CD4-positive, CD25-positive, alpha-beta regulatory T cell (primary cell): ENCODE data around the gene OR2A5. TPM values are rescaled to one million over a fixed set of nuclear protein-coding genes. Genes with fewer than 3 reads are reported as not detected.
A peak's percentile ranks its signal among the peaks of the same experiment; 100 is the strongest.

Experiments used
- ATAC-seq, 2 donors: fragments of 150-1000 bp; cut with Tn5 transposase; one replicate each; pipeline ENCODE4 v1.10.0; 2021; ENCODE audit warnings: low read depth in 2 of 2, moderate number of reproducible peaks in 2 of 2, moderate library complexity in 1 of 2
- DNase-seq, 3 donors: peaks; one replicate each; pipeline versions ENCODE4 v3.0.0 to v3.0.0-alpha.2; 2012 to 2022; ENCODE audit warnings: mixed read lengths in 1 of 3
- H3K27ac ChIP-seq: one replicate; pipeline ENCODE4 v1.7.0; 2013; ENCODE audit warnings: mild to moderate bottlenecking, low read length; ENCODE audit not compliant: insufficient read depth, poor library complexity, severe bottlenecking
- H3K27me3 ChIP-seq: one replicate; pipeline ENCODE4 v1.7.0; 2013; ENCODE audit warnings: low read length; ENCODE audit not compliant: control insufficient read depth, insufficient read depth
- H3K36me3 ChIP-seq: one replicate; pipeline ENCODE4 v1.7.0; 2013; ENCODE audit warnings: mild to moderate bottlenecking, low read length, moderate library complexity; ENCODE audit not compliant: control insufficient read depth, insufficient read depth
- H3K4me1 ChIP-seq: 2 replicates; pipeline ENCODE4 v1.7.0; 2013; ENCODE audit warnings: mild to moderate bottlenecking, low read length; ENCODE audit not compliant: insufficient read depth, control insufficient read depth, poor library complexity, severe bottlenecking
- H3K4me3 ChIP-seq: one replicate; pipeline ENCODE4 v1.7.0; 2013; ENCODE audit warnings: low read depth, mild to moderate bottlenecking, low read length, moderate library complexity
- H3K9me3 ChIP-seq, 2 experiments: 1 replicate in 1 of 2; 2 replicates in 1 of 2; pipeline ENCODE4 v1.7.0; 2013; ENCODE audit warnings: low read length in 2 of 2, mild to moderate bottlenecking in 1 of 2, moderate library complexity in 1 of 2; ENCODE audit not compliant: control insufficient read depth in 2 of 2
- H3K27ac Mint-ChIP-seq, 3 donors: one replicate each; pipeline ENCODE4 v1.8.0; 2020 to 2022; ENCODE audit warnings: mild to moderate bottlenecking in 3 of 3, mixed read lengths in 3 of 3, moderate library complexity in 2 of 3
- H3K27me3 Mint-ChIP-seq: one replicate; pipeline ENCODE4 v1.8.0; 2022; ENCODE audit warnings: mild to moderate bottlenecking, mixed read lengths
- H3K36me3 Mint-ChIP-seq: one replicate; pipeline ENCODE4 v1.8.0; 2020; ENCODE audit warnings: mixed read lengths
- H3K4me1 Mint-ChIP-seq, 4 donors: one replicate each; pipeline ENCODE4 v1.8.0; 2020 to 2022; ENCODE audit warnings: mixed read lengths in 4 of 4, mild to moderate bottlenecking in 1 of 4
- H3K4me3 Mint-ChIP-seq, 4 donors: one replicate each; pipeline ENCODE4 v1.8.0; 2020 to 2022; ENCODE audit warnings: mild to moderate bottlenecking in 4 of 4, mixed read lengths in 4 of 4, moderate library complexity in 3 of 4
- H3K9me3 Mint-ChIP-seq, 7 donors: one replicate each; pipeline ENCODE4 v1.8.0; 2020 to 2022; ENCODE audit warnings: mixed read lengths in 7 of 7, mild to moderate bottlenecking in 3 of 7, moderate library complexity in 2 of 7
- polyA plus RNA-seq, 4 donors: library from polyadenylated mRNA; unstranded; fragments of 300-500 nt; fragmentation: Illumina TruSeq; gene quantifications; one replicate each; pipeline ENCODE4 v1.2.3, GENCODE V29; 2021
- total RNA-seq: library from RNA; stranded (reverse); gene quantifications from one replicate; pipeline ENCODE4 v1.2.3, GENCODE V29; 2022

The OR2A5 gene
- total and polyA plus RNA-seq, 5 donors from 2014 or later = not detected

GRCh38 chr7:144026203-144026883, 22.4 kb upstream of the OR2A5 start:
- Mint-ChIP-seq H3K27ac (no peak overlapping the region), H3K27me3 (peaks cover 8% of the 10 kb centered on the region), H3K9me3 (no peaks in the 10 kb centered on the region), H3K36me3 (no peaks in the 10 kb centered on the region), H3K4me3 (no peak overlapping the region), H3K4me1 (no peaks in the 10 kb centered on the region)
- Histone ChIP-seq H3K27me3 (no peaks in the 10 kb centered on the region), H3K9me3 (no peaks in the 10 kb centered on the region), H3K4me1 (no peaks in the 10 kb centered on the region), H3K27ac (no peak overlapping the region), H3K36me3 (no peaks in the 10 kb centered on the region), H3K4me3 (no peak overlapping the region)
- no peak for ATAC-seq
- no peak for DNase-seq

DNA sequence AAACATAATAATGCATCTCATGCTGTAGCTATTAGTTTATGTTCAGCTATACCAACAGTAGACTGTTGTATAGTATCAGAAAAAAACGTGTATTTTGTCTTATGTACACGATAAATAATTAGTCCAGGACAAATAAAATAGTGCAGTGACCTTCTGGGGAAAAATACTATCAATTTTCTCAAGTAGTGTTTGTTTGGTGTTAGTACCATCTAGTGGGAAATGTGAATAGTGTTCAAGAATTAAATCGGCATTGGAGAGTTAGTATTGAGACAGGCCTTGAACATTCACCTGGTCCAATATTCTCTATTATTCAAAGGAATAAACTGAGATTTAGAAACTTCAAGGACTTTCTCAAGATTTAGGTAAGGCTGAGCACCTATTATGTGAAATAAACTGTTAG, 21.7 kb upstream of the OR2A5 start:
- Histone ChIP-seq H3K27me3 (no peaks in the 10 kb centered on the region), H3K4me3 (no peak overlapping the region), H3K27ac (no peak overlapping the region), H3K9me3 (no peaks in the 10 kb centered on the region), H3K36me3 (no peaks in the 10 kb centered on the region), H3K4me1 (no peaks in the 10 kb centered on the region)
- no peaks in the 10 kb centered on the region for H3K9me3 Mint-ChIP-seq
- H3K4me1 Mint-ChIP-seq = no peaks in the 10 kb centered on the region
- DNase-seq (no peak), ATAC-seq (no peak)
- no peaks in the 10 kb centered on the region for H3K36me3 Mint-ChIP-seq
- no peak overlapping the region for H3K27ac Mint-ChIP-seq
- H3K27me3 Mint-ChIP-seq = peaks cover 4% of the 10 kb centered on the region
- no peak overlapping the region for H3K4me3 Mint-ChIP-seq

- H3K4me1 Mint-ChIP-seq = no peaks in the 10 kb centered on the region
- no peak overlapping the region for H3K27ac Mint-ChIP-seq
- H3K27me3 Mint-ChIP-seq = peaks cover 4% of the 10 kb centered on the region
- Histone ChIP-seq H3K4me3 (no peak overlapping the region), H3K36me3 (no peaks in the 10 kb centered on the region), H3K9me3 (no peaks in the 10 kb centered on the region), H3K27me3 (no peaks in the 10 kb centered on the region), H3K4me1 (no peaks in the 10 kb centered on the region), H3K27ac (no peak overlapping the region)
- H3K36me3 Mint-ChIP-seq = no peaks in the 10 kb centered on the region
- DNase-seq (no peak), ATAC-seq (no peak)
- no peak overlapping the region for H3K4me3 Mint-ChIP-seq
- H3K9me3 Mint-ChIP-seq = no peaks in the 10 kb centered on the region
Observed at GRCh38 chr7:144027974-144028373, 20.8 kb upstream of the OR2A5 start.

- no peak overlapping the region for H3K27ac Mint-ChIP-seq
- no peak for DNase-seq
- Histone ChIP-seq H3K9me3 (no peaks in the 10 kb centered on the region), H3K36me3 (no peaks in the 10 kb centered on the region), H3K27ac (no peak overlapping the region), H3K4me3 (no peak overlapping the region), H3K4me1 (no peaks in the 10 kb centered on the region), H3K27me3 (peaks cover 3% of the 10 kb centered on the region)
- peaks cover 4% of the 10 kb centered on the region for H3K27me3 Mint-ChIP-seq
- H3K4me1 Mint-ChIP-seq = no peaks in the 10 kb centered on the region
- no peaks in the 10 kb centered on the region for H3K9me3 Mint-ChIP-seq
- H3K36me3 Mint-ChIP-seq = no peaks in the 10 kb centered on the region
- ATAC-seq = no peak
- H3K4me3 Mint-ChIP-seq = no peak overlapping the region
Observed at GRCh38 chr7:144028547-144028946, 20.2 kb upstream of the OR2A5 start.

- Mint-ChIP-seq H3K36me3 (no peaks in the 10 kb centered on the region), H3K4me3 (no peak overlapping the region), H3K9me3 (no peaks in the 10 kb centered on the region), H3K4me1 (no peaks in the 10 kb centered on the region), H3K27me3 (peaks cover 4% of the 10 kb centered on the region), H3K27ac (peak overlapping the region in 1 of 3 donors; percentile 69)
- no peak overlapping the region for H3K4me3 ChIP-seq
- no peak overlapping the region for H3K27ac ChIP-seq
- H3K9me3 ChIP-seq = no peaks in the 10 kb centered on the region
- no peaks in the 10 kb centered on the region for H3K36me3 ChIP-seq
- ATAC-seq (no peak), DNase-seq (no peak)
- H3K27me3 ChIP-seq = peaks cover 8% of the 10 kb centered on the region
- H3K4me1 ChIP-seq = no peaks in the 10 kb centered on the region
Observed at GRCh38 chr7:144032516-144032915, 16.2 kb upstream of the OR2A5 start.

DNA sequence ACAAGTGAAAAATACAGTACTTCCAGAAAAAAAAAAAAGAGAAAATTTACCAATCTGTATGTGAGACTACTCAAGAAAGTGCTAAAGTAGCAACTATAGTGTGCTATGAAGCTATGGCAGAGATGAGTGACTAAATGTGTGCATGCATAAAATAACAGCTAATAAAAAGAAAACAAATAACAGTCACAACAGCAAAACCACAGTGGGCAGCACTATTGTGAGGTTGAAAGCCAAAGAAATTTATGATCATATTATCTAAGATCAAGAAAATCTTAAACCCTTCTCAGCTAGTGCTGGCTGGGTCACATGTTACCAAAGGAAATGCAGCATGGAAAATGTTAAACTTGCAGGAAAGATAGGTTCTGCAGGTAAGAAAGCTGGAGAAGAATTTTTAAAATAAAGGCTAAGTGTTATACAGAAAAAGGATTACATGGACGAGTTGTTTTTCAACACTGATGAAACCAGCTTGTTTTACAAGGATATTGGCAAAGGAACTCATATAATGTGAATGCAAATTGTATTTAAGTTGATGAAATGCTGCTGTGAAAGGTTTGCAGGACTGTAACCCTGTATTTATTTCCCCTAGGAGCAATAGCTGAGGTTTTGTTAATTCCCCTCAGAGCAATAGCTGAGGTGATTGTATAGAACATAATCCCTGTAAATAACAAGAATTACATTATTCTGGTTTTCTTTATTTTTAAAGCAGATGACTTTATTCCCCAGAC, 15.6 kb upstream of the OR2A5 start:
- Histone ChIP-seq H3K9me3 (no peaks in the 10 kb centered on the region), H3K4me3 (no peak overlapping the region), H3K36me3 (no peaks in the 10 kb centered on the region), H3K27ac (no peak overlapping the region), H3K4me1 (no peaks in the 10 kb centered on the region), H3K27me3 (peaks cover 8% of the 10 kb centered on the region)
- Mint-ChIP-seq H3K27me3 (peaks cover 6% of the 10 kb centered on the region), H3K27ac (no peak overlapping the region), H3K4me1 (no peaks in the 10 kb centered on the region), H3K9me3 (no peaks in the 10 kb centered on the region), H3K4me3 (no peak overlapping the region), H3K36me3 (no peaks in the 10 kb centered on the region)
- ATAC-seq = no peak
- DNase-seq = no peak

DNA sequence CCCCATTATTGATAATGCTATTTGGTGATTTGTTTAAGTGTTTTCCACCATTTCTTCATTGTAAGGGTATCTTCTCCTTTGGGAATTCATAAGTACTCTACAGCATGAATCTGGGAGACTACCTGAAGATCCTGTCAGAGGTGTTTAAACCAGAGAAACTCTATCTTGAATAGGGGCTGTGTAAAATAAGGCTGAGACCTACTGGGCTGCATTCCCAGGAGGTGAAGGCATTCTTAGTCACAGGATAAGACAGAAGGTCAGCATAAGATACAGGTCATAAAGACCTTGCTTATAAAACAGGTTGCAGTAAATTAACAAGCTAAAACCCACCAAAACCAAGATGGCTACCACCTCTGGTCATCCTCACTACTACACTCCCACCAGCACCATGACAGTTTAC, 13.4 kb upstream of the OR2A5 start:
- Histone ChIP-seq H3K4me1 (no peaks in the 10 kb centered on the region), H3K9me3 (no peaks in the 10 kb centered on the region), H3K36me3 (no peaks in the 10 kb centered on the region), H3K4me3 (no peak overlapping the region), H3K27me3 (peaks cover 8% of the 10 kb centered on the region), H3K27ac (no peak overlapping the region)
- no peaks in the 10 kb centered on the region for H3K36me3 Mint-ChIP-seq
- DNase-seq = no peak
- ATAC-seq = no peak
- H3K4me1 Mint-ChIP-seq = no peaks in the 10 kb centered on the region
- H3K4me3 Mint-ChIP-seq = no peak overlapping the region
- H3K27ac Mint-ChIP-seq = no peak overlapping the region
- no peaks in the 10 kb centered on the region for H3K9me3 Mint-ChIP-seq
- peaks cover 10% of the 10 kb centered on the region for H3K27me3 Mint-ChIP-seq
